PFSK-1 (cell line): ENCODE results near the gene DNAH2.

Source experiments
- FOXP2 ChIP-seq: optimal IDR thresholded peaks from 2 replicates; pipeline ENCODE3; 2011; ENCODE audit warnings: borderline replicate concordance, control low read depth, inconsistent platforms; ENCODE audit not compliant: insufficient read depth; ENCODE audit errors: extremely low read length, extremely low read depth
- POLR2AphosphoS5 ChIP-seq: IDR thresholded peaks from 2 replicates; pipeline ENCODE4 v1.6.1; 2012; ENCODE audit warnings: low read depth, mild to moderate bottlenecking, control low read depth, low read length, moderate library complexity
- REST ChIP-seq, 2 experiments: IDR thresholded peaks; 2 replicates each; pipeline versions ENCODE4 v1.6.1 to v1.8.0; 2011 to 2012; ENCODE audit warnings: low read depth in 2 of 2, low read length in 2 of 2, control low read depth in 1 of 2, inconsistent platforms in 1 of 2, mild to moderate bottlenecking in 1 of 2, moderate library complexity in 1 of 2; ENCODE audit not compliant: insufficient read depth in 1 of 2
- SIN3A ChIP-seq: IDR thresholded peaks from 2 replicates; pipeline ENCODE4 v1.6.1; 2012; ENCODE audit warnings: mild to moderate bottlenecking, low read length, moderate library complexity, borderline replicate concordance; ENCODE audit not compliant: insufficient read depth
- TAF1 ChIP-seq: IDR thresholded peaks from 2 replicates; pipeline ENCODE4 v1.6.1; 2012; ENCODE audit warnings: low read length, control low read depth, borderline replicate concordance; ENCODE audit not compliant: insufficient read depth

Gene DNAH2

GRCh38 chr17:7839190-7839875 lies 121.8 kb downstream of the DNAH2 start:
- TF ChIP-seq FOXP2 (no peak), POLR2AphosphoS5 (no peak), REST (IDR thresholded peaks at IDR 0.05; ENCODE audit: insufficient read depth in 1 of 2, low read depth in 2 of 2, low read length in 2 of 2) (no peak), TAF1 (no peak), SIN3A (no peak)

GRCh38 chr17:7839876-7840261 lies 122.3 kb downstream of the DNAH2 start:
- no peak for TF ChIP-seq TAF1

- no peak for TF ChIP-seq SIN3A
- no peak for TF ChIP-seq FOXP2
Measured at GRCh38 chr17:7840441-7840840, 122.9 kb downstream of the DNAH2 start.

GRCh38 chr17:7840875-7841274 lies 123.3 kb downstream of the DNAH2 start:
- TF ChIP-seq REST (IDR thresholded peaks at IDR 0.05; ENCODE audit: insufficient read depth in 1 of 2, low read depth in 2 of 2, low read length in 2 of 2) = no peak
- TF ChIP-seq FOXP2 = no peak

- TF ChIP-seq POLR2AphosphoS5 (peak; percentile 34), SIN3A (peak; percentile 76; the same call in 1 of the 2 replicates), FOXP2 (no peak)
Measured at GRCh38 chr17:7841396-7841914, 123.9 kb downstream of the DNAH2 start.

- TF ChIP-seq REST (IDR thresholded peaks at IDR 0.05; ENCODE audit: insufficient read depth in 1 of 2, low read depth in 2 of 2, low read length in 2 of 2) (no peak), TAF1 (no peak), SIN3A (0 out of 2 replicates have a peak, but pooled peaks have one; percentile 71)
Measured at GRCh38 chr17:7841915-7842379, 124.4 kb downstream of the DNAH2 start.
